Type B pancreatic cell (in vitro differentiated cells): Measurements from ENCODE around the gene PSME2. TPM values are rescaled to one million over a fixed set of nuclear protein-coding genes. Genes with fewer than 3 reads are reported as not detected.
"Not testable (repeated sequence)": the region's sequence is repeated elsewhere in the genome, so short reads cannot be mapped to it uniquely, and the experiment has no call there.

Experiments
- DNase-seq: peaks from one replicate; pipeline ENCODE4 v3.0.0; 2021; ENCODE audit warnings: mixed read lengths; ENCODE audit not compliant: unreplicated experiment; ENCODE audit errors: extremely low spot score
- H3K27ac Mint-ChIP-seq: 2 replicates; pipeline ENCODE4 v1.8.0; 2021; ENCODE audit warnings: mild to moderate bottlenecking, mixed read lengths
- H3K27me3 Mint-ChIP-seq: 2 replicates; pipeline ENCODE4 v1.8.0; 2021; ENCODE audit warnings: mixed read lengths
- H3K36me3 Mint-ChIP-seq: 2 replicates; pipeline ENCODE4 v1.8.0; 2021; ENCODE audit warnings: mixed read lengths
- H3K4me1 Mint-ChIP-seq: one replicate; pipeline ENCODE4 v1.8.0; 2021; ENCODE audit warnings: mixed read lengths; ENCODE audit not compliant: unreplicated experiment
- H3K4me3 Mint-ChIP-seq: 2 replicates; pipeline ENCODE4 v1.8.0; 2021; ENCODE audit warnings: mild to moderate bottlenecking, mixed read lengths
- H3K9me3 Mint-ChIP-seq: 2 replicates; pipeline ENCODE4 v1.8.0; 2021; ENCODE audit warnings: mixed read lengths
- CTCF ChIP-seq: fragments of 200-600 bp; sonication (generic); conservative IDR thresholded peaks from 2 replicates; pipeline ENCODE4 v1.5.0; 2021; ENCODE audit warnings: antibody characterized with exemption, mild to moderate bottlenecking
- total RNA-seq: library from RNA; stranded (reverse); gene quantifications from 2 replicates; pipeline ENCODE4 v1.2.1, GENCODE V29; 2021; ENCODE audit warnings: low replicate concordance

Gene PSME2
- total RNA-seq, 1 donor from 2014 or later, result 155 TPM

GRCh38 chr14:24106672-24107271 is 39.6 kb downstream of the PSME2 start:
- Mint-ChIP-seq H3K9me3 (no peaks in the 10 kb centered on the region), H3K27me3 (no peaks in the 10 kb centered on the region), H3K4me3 (no peak overlapping the region), H3K27ac (no peak overlapping the region), H3K36me3 (peaks cover 7% of the 10 kb centered on the region), H3K4me1 (peaks cover 5% of the 10 kb centered on the region)
- no peak for DNase-seq
- no peak for TF ChIP-seq CTCF

- not testable (repeated sequence) for H3K4me1 Mint-ChIP-seq, H3K27ac Mint-ChIP-seq, H3K27me3 Mint-ChIP-seq, DNase-seq, H3K9me3 Mint-ChIP-seq, H3K4me3 Mint-ChIP-seq, H3K36me3 Mint-ChIP-seq
Observed at GRCh38 chr14:24105609-24106239, 40.7 kb downstream of the PSME2 start.

GRCh38 chr14:24103451-24103850 is 43.0 kb downstream of the PSME2 start:
- TF ChIP-seq CTCF, result no peak
- Mint-ChIP-seq H3K36me3 (peaks cover 7% of the 10 kb centered on the region), H3K4me1 (no peaks in the 10 kb centered on the region), H3K4me3 (no peak overlapping the region), H3K27me3 (no peaks in the 10 kb centered on the region), H3K27ac (peak overlapping the region; percentile 29), H3K9me3 (no peaks in the 10 kb centered on the region)
- DNase-seq, result no peak

GRCh38 chr14:24102357-24103048 is 43.9 kb downstream of the PSME2 start:
- DNase-seq, result no peak

GRCh38 chr14:24100982-24101494 is 45.4 kb downstream of the PSME2 start:
- H3K36me3 Mint-ChIP-seq, result peaks cover 7% of the 10 kb centered on the region

More at GRCh38 chr14:24102357-24103048, 43.9 kb downstream of the PSME2 start:
- Mint-ChIP-seq H3K4me1 (no peaks in the 10 kb centered on the region), H3K27me3 (no peaks in the 10 kb centered on the region), H3K9me3 (no peaks in the 10 kb centered on the region), H3K4me3 (no peak overlapping the region), H3K27ac (no peak overlapping the region), H3K36me3 (peaks cover 7% of the 10 kb centered on the region)
- TF ChIP-seq CTCF, result no peak

More at GRCh38 chr14:24100982-24101494, 45.4 kb downstream of the PSME2 start:
- no peaks in the 10 kb centered on the region for H3K27me3 Mint-ChIP-seq
- peaks cover 4% of the 10 kb centered on the region for H3K4me1 Mint-ChIP-seq
- no peaks in the 10 kb centered on the region for H3K9me3 Mint-ChIP-seq
- DNase-seq, result no peak
- H3K4me3 Mint-ChIP-seq, result no peak overlapping the region
- H3K27ac Mint-ChIP-seq, result no peak overlapping the region
- no peak for TF ChIP-seq CTCF
